Bone marrow (tissue), 2 donors: Measurements from ENCODE around the gene EDEM2.
"Not testable (repeated sequence)": the region's sequence is repeated elsewhere in the genome, so short reads cannot be mapped to it uniquely, and the experiment has no call there.

Source experiments
- DNase-seq, 2 donors: peaks; one replicate each; lab custom pipeline; 2025; lab: John Stamatoyannopoulos, UW

EDEM2 gene

GRCh38 chr20:35168701-35169409, 21.7 kb upstream of the EDEM2 start:
- not testable (repeated sequence) for DNase-seq

- DNase-seq: no peak
Observed at GRCh38 chr20:35167787-35168186, 20.7 kb upstream of the EDEM2 start.

DNA sequence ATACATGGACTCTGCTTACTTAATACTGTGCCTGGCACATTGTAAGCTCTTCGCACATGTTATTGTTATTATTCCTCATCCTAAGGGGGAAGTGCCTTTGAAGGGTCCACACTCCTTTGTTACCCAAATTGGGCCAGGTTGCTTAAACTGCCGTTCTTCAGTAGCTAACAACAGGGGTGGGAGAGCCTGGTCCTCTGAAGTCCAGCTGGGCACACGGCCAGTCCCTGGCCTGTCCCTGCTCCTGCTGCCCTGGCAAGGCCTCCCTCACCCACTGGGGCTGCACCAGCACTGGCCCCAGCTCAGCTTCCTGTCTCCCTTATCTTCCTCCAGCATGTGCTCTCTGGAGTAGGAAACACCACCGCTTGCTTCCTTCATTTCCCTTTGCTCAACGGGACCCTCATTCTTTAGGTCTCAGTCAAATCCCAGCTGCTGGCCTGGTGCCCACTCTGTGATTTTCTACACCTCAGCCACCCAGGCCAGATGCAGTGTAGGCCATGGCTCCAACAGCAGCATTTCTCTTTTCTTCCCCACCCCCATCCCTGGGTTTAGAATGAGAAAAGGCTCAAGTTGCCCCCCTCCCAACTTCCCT, 19.2 kb upstream of the EDEM2 start:
- DNase-seq: peak in 1 of 2 donors; percentile 6

DNA sequence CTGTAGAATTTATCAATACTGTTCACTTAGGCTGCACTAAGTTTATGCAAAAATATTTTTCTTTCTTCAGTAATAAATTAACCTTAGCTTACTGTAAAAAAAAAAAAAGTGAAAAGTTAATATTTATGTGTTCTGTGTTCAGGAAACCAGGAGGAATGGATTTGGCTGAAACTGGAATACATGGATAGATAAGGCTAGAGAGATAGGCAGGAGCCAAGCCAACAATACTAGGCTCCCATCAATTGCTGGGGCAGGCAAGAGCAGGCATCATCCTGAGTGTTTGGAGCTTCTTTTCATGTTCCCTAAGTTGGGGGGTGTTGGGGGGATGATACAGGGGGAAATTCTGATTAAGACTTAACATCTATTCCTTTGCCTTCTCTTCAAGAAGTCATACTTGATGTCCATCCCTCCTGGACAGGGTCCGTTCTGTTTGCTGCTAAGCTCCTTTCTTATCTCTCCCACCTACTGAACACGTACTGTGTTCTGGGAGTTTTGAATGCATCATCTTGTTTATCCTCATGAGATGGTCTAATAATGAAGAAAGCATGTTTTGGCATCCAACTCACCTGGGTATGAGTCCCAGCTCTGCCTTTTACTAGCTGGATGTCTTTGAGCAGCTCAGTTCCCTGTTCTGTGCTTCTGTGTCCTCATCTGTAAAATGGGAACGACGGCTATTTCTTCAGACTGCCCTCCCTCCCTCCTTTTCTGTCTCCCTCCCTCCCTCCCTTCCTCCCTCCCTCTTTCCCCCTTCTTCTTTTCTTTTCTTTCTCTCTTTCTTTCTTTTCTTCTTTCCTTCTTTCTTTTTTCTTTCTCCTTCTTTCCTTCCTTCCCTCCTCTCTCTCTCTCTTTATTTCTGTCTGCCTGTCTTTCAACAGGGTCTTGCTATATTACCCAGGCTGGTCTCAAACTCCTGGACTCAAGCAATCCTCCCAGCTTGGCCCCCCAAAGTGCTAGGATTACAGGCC, 18.4 kb upstream of the EDEM2 start:
- DNase-seq: no peak

- DNase-seq: not testable (repeated sequence)
Observed at GRCh38 chr20:35164531-35164930, 17.4 kb upstream of the EDEM2 start.

DNA sequence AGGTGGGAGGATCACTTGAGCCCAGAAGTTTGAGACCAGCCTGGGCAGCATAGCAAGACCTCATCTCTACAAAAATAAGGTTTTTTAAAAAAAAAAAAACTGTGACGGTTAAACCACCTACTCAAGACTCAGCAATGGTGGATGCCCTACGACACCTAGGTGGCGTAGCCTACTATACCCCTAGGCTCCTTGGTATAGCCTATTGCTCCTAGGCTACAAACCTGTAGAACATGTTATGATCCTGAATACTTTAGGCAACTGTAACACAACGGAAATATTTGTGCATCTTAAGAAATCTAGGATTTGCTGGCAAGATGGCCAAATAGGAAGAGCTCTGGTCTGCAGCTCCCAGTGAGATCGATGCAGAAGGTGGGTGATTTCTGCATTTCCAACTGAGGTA, 13.2 kb upstream of the EDEM2 start:
- not testable (repeated sequence) for DNase-seq

GRCh38 chr20:35156978-35157377, 9.8 kb upstream of the EDEM2 start:
- DNase-seq: no peak

GRCh38 chr20:35155936-35156335, 8.8 kb upstream of the EDEM2 start:
- no peak for DNase-seq

GRCh38 chr20:35151736-35152135, 4.6 kb upstream of the EDEM2 start:
- no peak for DNase-seq

DNA sequence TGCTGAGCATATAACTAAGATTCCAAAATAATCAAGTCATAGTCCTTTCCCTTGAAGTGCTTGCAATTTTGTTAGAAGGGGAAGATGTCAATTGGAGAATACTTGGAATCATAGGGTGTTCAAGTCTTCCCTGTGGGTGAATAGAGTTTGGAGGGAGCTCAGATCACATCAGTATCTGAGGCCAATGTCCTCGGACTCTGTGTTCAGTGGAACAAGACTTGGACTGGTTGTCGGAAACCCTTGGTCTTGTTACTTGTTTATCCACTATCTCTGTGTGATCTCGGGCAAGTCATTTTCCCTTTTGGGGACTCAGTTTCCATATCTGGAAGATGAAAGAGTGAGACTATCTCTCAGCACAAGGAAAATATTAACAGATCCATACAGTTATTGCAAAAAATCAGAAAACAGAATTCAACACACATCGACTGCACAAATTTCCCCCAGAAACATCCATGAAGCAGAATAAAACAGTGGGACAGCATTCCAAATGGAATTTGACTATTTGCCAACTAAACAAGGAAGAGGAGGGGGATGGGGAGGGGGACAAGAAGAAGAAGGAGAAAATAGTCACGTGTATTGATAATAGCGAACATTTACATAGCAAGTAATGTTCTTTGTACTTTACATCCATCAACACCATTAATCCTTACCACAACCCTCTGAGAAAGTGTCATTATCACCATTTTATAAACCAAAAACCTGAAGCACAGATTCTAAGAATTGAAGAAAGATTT, 3.9 kb upstream of the EDEM2 start:
- DNase-seq: no peak

- DNase-seq: not testable (repeated sequence)
Observed at GRCh38 chr20:35147575-35148071, 487 bp upstream of the EDEM2 start.

DNA sequence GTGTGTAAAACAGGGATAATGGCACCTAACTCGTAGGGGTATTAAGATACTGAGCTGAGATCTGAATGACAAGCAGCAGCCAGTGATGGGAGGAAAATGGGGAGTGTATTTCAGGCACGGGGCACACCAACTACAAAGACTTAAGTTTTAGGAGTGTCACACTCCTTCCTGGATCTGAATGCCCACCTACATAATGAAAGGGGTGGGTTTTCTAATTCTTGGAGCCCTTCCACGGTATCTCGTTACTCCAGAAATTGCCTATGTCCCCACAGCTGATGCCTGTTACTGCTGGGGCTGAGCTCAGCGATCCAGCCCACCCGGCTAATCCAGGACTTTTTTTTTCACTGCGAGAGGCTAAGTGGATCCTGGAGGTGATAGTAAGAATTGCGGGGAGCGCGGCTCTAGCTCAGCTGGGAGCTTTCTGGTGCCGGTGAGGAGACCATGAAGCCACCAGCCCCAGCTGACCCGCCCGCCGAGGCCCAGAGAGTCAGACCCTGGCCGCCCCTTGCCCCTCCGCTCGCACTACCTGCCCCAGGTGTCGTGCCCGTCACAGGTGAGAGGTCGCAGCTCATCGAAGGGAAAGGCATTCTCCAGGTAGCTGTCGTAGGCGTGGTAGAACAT, 727 bp downstream of the EDEM2 start:
- no peak for DNase-seq

DNA sequence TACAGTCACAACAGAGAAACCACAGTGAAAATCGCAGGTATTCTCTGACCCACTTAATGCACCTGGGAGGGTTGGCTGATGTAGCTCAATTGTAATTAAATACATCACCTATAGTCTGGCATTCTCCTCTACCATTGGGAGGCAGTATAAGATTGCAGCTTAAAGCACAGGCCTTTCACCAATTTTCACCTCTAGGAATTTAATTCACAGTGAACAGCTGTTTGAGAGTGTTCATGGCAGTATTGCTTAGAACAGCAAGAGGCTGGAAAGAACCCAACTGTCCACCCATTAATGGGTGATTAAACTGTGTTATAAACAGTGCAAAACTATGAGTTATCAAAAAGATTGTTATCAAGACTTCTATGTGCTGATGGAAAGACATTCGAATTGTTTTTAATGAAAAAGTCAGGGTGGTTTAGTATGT, 2.0 kb downstream of the EDEM2 start:
- DNase-seq: peak in 1 of 2 donors; percentile 56

GRCh38 chr20:35144694-35145093, 2.4 kb downstream of the EDEM2 start:
- peak in 1 of 2 donors; percentile 78 for DNase-seq

DNA sequence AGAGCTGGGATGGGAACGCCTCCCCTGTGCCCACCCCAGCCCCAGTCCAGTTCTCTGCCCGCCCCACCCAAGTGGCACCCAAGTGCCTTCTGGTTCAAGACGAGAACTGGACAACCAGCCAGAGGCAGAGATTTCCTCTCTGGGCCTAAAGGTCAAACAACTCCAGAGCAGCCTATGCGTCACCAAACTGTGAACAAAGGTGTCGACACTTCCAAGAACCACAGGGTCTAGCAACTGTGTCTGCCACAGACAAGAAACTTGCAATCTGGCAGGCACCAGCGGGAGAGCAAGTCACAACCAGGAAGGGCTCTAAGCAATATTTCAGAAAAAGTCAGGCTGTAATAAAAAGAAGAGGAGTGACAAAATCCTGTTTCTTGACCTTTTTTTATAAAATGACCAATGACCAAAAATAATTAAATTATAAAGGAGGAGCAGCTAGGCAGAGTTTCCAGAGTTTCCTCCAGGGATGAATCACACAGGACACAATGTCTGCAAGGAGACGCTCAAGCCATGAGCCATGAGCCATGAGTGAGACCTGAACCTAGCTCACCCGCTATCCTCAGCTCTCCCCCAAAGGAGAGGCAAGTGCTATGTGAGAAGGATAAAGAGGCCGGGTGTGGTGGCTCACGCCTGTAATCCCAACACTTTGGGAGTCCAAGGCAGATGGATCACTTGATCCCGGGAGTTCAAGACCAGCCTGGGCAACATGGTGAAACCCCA, 11.1 kb downstream of the EDEM2 start:
- no peak for DNase-seq

DNA sequence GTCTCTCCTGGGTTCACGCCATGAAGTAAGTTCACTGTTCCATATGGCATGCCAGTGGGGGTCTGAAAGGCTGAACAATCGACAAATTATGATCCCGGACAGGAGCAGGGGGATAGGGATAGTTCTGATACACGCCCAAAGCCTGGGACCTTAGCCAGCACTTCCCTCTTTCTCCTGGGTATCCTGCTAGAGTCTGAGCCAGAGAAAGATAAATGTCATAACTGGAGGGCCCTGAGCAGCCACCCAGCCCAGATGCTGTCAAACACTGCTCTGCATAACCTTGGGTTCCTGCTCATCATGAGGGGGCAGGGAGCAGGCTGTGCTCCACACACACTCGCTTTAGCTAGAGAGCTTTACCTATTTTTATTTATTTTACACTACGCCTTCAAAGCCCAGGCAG, 12.3 kb downstream of the EDEM2 start:
- DNase-seq: no peak

GRCh38 chr20:35134472-35134871, 12.7 kb downstream of the EDEM2 start:
- no peak for DNase-seq

DNA sequence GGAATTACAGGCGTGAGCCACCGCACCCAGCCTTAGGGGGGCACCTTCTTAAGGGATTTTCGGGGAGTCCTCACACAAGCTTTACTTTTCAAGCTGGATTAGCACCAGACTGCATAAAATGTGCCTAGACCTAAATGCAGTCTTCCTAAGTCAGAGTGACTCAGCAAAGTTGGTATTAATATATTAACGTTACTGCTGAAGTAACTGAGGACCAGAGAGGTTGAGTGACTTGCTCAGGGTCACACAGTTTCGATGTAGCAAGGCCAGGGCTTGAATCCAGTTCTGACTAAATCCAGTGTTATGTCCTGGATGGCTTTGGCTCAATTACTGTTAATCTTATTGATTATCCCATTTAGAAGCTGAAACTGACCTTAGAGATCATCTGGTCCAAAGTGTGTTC, 13.4 kb downstream of the EDEM2 start:
- no peak for DNase-seq

- DNase-seq: no peak
Observed at GRCh38 chr20:35133031-35133430, 14.1 kb downstream of the EDEM2 start.

DNA sequence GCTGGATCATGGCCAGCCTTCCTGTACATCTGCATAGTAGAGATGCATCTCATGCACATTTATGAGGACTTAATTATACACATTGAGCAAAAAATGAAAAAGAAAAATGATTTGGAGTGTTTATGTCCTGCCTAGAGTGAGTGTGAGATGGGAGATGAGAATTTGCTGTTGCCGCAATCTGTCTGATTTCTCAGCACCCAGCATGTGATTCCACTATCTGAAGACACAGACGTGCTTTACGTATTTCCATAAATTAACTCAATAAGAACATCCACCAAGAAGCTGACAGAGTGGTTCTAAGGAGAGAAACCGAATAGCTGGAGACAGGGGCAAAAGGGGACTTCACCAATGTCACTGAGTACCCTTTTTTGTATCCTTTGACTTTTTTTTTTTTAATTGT, 15.2 kb downstream of the EDEM2 start:
- no peak for DNase-seq

- DNase-seq: peak in 1 of 2 donors; percentile 10
Observed at GRCh38 chr20:35129647-35130069, 17.5 kb downstream of the EDEM2 start.
